ENCODE data around the gene ABI3BP.

ABI3BP gene

GRCh38 chr3:100813828-100814227 lies 179.4 kb downstream of the ABI3BP start:
- DNase-seq, result no peak

GRCh38 chr3:100811779-100812507 lies 181.3 kb downstream of the ABI3BP start:
- DNase-seq, result no peak

DNA sequence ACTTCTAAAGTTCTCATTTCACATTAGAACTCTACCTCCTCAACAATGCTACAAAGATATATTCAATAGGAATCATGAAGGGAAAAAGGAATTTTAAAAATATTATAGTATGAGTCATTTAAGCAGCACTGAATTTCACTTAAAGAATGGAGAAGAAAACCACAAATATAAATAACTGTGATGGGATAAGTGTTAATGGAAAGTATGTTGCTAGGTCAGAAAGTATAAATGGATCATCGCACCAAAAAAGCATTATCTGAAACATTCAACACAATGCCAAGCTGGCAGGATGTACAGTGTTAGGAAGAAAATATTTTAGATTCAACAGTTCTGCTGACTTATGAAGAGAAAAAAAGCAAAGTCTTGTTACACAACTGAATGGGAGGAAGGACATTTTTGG lies 182.6 kb downstream of the ABI3BP start:
- no peak for DNase-seq

- DNase-seq, result no peak
Observed at GRCh38 chr3:100804631-100805030, 188.6 kb downstream of the ABI3BP start.

GRCh38 chr3:100803711-100804110 lies 189.5 kb downstream of the ABI3BP start:
- DNase-seq, result no peak

DNA sequence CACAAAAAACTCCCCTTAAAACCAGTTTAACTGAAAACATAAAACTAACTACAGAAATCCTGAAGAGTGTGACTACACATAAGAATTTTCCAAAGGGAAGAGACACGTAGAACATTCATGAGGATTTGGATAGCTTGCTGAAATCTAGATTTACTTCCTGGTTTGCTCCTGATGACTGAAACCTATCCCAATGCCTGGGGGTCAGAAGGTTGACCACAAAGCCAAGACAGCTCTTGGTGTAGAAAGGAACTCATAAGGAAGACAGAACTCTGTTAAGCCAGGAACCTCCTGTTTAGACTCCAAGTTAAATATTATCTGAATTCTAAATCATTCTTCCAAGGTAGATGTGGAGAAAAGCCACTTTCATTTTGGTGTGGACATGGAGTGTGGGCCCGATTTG lies 191.1 kb downstream of the ABI3BP start:
- DNase-seq, result no peak

DNA sequence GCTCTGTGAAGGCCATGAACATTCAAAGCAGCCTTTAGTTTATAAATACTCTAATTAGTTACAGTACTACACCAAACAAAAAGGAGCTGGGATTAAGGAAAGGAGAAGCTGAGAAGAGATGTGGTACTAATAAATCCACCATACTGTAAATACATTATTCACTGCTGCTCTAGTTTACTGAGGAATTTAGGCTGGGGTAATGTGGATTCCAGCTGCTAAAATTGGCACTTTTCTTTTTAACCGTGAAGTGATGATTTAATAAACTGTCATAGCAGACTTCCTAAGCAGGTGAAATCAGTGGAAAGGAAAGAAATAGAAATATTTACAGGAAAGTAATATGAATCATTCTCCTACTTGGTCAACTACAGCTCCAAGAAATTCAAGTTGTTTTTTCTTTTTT lies 195.2 kb downstream of the ABI3BP start:
- no peak for DNase-seq

GRCh38 chr3:100796556-100796955 lies 196.7 kb downstream of the ABI3BP start:
- DNase-seq, result no peak

DNA sequence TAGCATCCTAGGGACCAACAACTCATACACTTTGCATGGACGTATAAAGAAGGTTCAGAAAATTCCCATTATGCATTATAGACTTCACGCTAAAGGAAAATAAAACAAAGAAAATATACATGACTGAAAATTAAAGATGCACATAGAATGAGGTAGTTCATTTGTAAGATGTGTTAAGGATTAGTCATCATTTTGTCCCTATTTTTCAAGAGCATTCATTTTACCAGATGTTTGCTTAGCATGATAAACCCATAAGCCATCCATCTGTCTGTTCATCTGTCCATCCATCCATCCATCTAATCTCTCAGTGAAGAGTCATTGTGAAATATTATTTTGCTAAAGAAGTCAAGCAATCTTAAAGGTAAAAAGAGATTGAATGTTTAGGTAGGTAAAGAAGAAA lies 203.6 kb downstream of the ABI3BP start:
- no peak for DNase-seq

DNA sequence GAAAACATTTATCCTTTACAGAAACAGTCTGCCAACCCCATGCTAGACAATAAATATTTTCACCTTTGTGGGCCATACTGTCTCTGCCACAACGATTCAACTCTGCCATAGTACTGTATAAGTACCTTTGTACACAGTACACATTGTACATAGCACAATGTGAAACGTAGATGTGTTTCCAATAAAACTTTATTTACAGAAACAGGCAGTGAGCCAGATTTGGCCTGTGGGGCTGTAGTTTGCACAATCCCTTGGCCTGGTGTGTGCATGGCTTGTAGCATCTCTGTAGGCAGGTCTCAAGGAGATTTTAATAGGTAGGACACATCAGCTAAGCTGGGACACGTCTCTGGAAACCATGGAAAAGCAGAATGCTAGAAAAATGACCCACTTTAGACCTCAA lies 209.6 kb downstream of the ABI3BP start:
- DNase-seq, result no peak

- DNase-seq, result peak; percentile 77
Observed at GRCh38 chr3:100782906-100783305, 210.3 kb downstream of the ABI3BP start.

- peak; percentile 77 for DNase-seq
Observed at GRCh38 chr3:100782348-100782747, 210.9 kb downstream of the ABI3BP start.

DNA sequence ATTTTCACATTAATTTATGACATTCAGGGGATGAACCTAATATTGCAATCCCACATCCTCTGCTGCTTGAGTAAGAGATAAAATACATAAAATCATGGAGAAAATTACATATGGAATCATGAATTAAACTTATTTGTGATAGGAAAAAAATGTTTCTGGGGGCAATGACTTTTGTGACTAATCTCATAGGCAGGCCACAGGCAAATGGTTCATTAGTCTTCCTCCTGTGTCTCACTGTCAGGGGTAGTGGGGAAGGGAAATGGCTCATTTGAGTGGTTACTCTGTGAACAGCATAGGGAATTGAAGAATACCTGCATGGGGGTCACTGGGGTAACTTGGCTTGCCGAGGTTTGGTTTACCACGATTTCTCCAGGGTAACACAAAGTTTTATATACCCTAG lies 211.9 kb downstream of the ABI3BP start:
- no peak for DNase-seq

- no peak for DNase-seq
Observed at GRCh38 chr3:100780071-100780622, 213.1 kb downstream of the ABI3BP start.

- no peak for DNase-seq
Observed at GRCh38 chr3:100779480-100779879, 213.7 kb downstream of the ABI3BP start.

GRCh38 chr3:100777271-100777670 lies 215.9 kb downstream of the ABI3BP start:
- DNase-seq, result no peak

DNA sequence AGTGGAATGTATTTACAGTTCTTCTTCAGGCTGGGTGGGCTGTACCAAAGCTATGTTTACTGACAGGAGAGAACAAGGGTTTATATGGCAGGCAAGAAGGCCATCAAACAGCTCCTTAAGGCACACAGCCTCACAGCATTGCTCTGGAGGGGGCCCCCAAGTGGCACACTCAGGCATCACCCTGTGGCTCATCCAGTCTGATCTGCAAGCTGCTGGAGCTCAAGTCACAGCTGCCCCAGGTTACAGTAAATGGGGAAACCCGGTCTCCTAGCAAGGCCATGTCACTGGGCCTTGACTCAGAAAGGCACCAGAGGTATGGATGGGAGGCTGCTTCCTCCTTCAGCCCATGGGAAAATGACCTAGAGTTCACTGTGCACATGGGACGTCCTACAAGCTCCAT lies 216.5 kb downstream of the ABI3BP start:
- DNase-seq, result no peak

- DNase-seq, result no peak
Observed at GRCh38 chr3:100776097-100776729, 217.0 kb downstream of the ABI3BP start.

DNA sequence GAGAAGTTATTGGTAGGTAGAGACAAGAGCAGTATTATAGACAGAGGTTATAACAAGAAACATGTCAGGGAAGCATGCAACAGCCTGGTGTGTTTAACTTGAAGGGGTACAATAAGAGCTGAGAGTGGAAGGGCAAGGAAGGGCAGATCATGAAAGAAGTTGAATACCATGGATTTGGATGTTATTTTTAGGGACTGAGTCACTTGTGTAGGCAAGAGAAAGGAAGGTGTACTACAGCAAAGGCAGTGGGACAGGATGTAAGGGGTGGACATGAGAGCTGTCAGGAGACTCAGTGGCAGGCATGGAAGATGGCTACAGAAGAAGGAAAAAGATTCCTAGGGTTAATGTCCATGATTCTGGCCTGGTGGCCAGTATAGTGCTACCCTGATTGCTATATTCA lies 217.6 kb downstream of the ABI3BP start:
- DNase-seq, result no peak

DNA sequence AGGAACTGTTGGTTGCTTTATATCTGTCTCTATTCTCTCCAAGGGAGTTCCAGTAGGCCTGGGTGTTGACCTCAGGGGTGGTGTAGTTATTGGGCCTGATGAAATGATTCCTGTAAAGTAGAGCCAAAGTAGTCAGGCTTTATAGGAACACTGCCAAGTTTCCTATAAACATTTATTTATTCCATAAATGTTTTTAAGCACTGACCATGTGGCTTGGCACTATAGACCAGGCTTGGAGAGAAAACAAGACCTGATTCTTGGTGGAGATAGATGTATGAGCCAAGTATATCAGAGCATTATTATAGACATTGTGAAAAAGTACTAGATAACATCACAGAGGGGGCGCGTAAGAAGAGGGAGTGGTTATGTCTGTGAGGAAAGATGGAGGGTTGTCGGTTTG lies 218.0 kb downstream of the ABI3BP start:
- DNase-seq, result no peak

GRCh38 chr3:100769693-100770092 lies 223.5 kb downstream of the ABI3BP start:
- DNase-seq, result no peak

DNA sequence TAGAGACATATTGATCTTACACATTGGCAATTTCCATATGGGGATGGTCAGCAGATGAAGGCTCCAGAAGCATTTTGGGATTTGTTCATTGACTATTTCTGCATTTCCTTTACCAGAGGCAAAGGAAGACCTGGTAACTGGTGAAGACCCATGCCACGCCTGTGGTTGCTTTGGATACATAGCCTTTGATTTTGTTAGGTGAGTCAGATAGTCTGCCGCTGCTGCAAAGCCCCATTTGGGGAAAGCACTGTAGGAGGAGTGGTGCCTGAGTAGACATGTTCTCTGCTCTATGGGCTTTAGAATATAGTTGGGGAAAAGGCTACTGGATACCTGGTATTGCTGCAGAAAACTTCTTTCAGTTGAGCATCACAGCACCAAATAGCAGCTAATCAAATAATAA lies 227.2 kb downstream of the ABI3BP start:
- no peak for DNase-seq

- DNase-seq, result no peak
Observed at GRCh38 chr3:100765437-100765975, 227.7 kb downstream of the ABI3BP start.

DNA sequence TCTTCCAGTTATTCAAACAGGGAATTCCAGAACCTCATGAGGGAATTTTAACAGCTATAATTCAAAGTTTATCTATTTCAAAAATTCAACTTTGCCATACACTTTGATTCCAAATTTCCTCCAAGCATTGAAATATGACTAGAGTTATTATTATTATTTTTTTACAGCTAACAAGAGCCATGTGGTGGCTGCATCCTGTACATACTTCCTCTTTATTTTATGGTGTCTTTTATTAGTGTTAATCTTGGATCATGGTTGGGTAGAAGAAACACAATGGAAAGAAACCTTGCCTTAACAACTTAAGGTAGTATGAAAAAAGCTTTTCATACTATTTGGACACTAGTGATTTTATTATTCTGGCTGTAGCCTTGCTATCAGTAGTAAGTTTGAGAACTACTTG lies 231.3 kb downstream of the ABI3BP start:
- DNase-seq, result no peak
